Endodermal cell (in vitro differentiated cells): Measurements from ENCODE around the gene IFNG. TPM values are rescaled to one million over a fixed set of nuclear protein-coding genes. Genes with fewer than 3 reads are reported as not detected.

Experiments
- DNase-seq: peaks from one replicate; pipeline ENCODE4 v3.0.0-alpha.2; 2017
- H3K27ac ChIP-seq: 2 replicates; pipeline ENCODE4 v1.5.1; 2013; ENCODE audit warnings: mild to moderate bottlenecking, low read depth, low read length, moderate library complexity
- H3K27me3 ChIP-seq: 2 replicates; pipeline ENCODE4 v1.6.1; 2013; ENCODE audit warnings: mild to moderate bottlenecking, low read length, moderate library complexity; ENCODE audit not compliant: insufficient read depth, control insufficient read depth, poor library complexity, severe bottlenecking
- H3K36me3 ChIP-seq: 2 replicates; pipeline ENCODE4 v1.7.0; 2013; ENCODE audit warnings: mild to moderate bottlenecking, low read length, moderate library complexity; ENCODE audit not compliant: control insufficient read depth, insufficient read depth
- H3K4me1 ChIP-seq: one replicate; pipeline ENCODE4 v1.7.0; 2013; ENCODE audit warnings: low read length; ENCODE audit not compliant: control insufficient read depth, insufficient read depth
- H3K4me3 ChIP-seq: 2 replicates; pipeline ENCODE4 v1.5.1; 2013; ENCODE audit warnings: mild to moderate bottlenecking, low read length, moderate library complexity
- H3K9ac ChIP-seq: 2 replicates; pipeline ENCODE4 v1.6.1; 2013; ENCODE audit warnings: mild to moderate bottlenecking, low read length, moderate library complexity; ENCODE audit not compliant: poor library complexity, severe bottlenecking; ENCODE audit errors: extremely low read depth
- H3K9me3 ChIP-seq: 2 replicates; pipeline ENCODE4 v1.6.1; 2013; ENCODE audit warnings: mild to moderate bottlenecking, low read length, moderate library complexity; ENCODE audit not compliant: control insufficient read depth
- H3K27ac Mint-ChIP-seq: 2 replicates; pipeline ENCODE4 v1.8.0; 2020; ENCODE audit warnings: mixed read lengths
- H3K27me3 Mint-ChIP-seq: 2 replicates; pipeline ENCODE4 v1.8.0; 2021; ENCODE audit warnings: mild to moderate bottlenecking, mixed read lengths; ENCODE audit not compliant: insufficient read depth
- H3K36me3 Mint-ChIP-seq: 2 replicates; pipeline ENCODE4 v1.8.0; 2020; ENCODE audit warnings: low read depth, mixed read lengths
- H3K4me1 Mint-ChIP-seq: 2 replicates; pipeline ENCODE4 v1.8.0; 2020; ENCODE audit warnings: mixed read lengths
- H3K4me3 Mint-ChIP-seq: 2 replicates; pipeline ENCODE4 v1.8.0; 2020; ENCODE audit warnings: mild to moderate bottlenecking, moderate library complexity, mixed read lengths
- H3K9me3 Mint-ChIP-seq: 2 replicates; pipeline ENCODE4 v1.8.0; 2020; ENCODE audit warnings: mild to moderate bottlenecking, mixed read lengths
- CTCF ChIP-seq: fragments of 200-600 bp; sonication (generic); conservative IDR thresholded peaks from 2 replicates; pipeline ENCODE4 v1.5.0; 2021; ENCODE audit warnings: antibody characterized with exemption, mild to moderate bottlenecking
- WGBS, 2 experiments: methylation state at CpG; one replicate each; pipeline versions ENCODE4 v1.1.5 to v1.1.7; 2013; ENCODE audit warnings: missing lambda C conversion rate in 2 of 2, mixed read lengths in 1 of 2; ENCODE audit not compliant: insufficient coverage in 1 of 2, insufficient read length in 1 of 2; 5-methylcytosine and 5-hydroxymethylcytosine counted together
- total RNA-seq, 2 donors: library from RNA; stranded (reverse); fragmentation: NEBNext Ultra II Directional in 1 of 2; extraction: Animal tissue kit (Norgen Biotek cat#: 25700) in 1 of 2; gene quantifications; 2 replicates in 1 of 2; 3 replicates in 1 of 2; pipeline ENCODE4 v1.2.1, GENCODE V29; 2021

The IFNG gene
- total RNA-seq, 2 donors from 2014 or later = not detected

DNA sequence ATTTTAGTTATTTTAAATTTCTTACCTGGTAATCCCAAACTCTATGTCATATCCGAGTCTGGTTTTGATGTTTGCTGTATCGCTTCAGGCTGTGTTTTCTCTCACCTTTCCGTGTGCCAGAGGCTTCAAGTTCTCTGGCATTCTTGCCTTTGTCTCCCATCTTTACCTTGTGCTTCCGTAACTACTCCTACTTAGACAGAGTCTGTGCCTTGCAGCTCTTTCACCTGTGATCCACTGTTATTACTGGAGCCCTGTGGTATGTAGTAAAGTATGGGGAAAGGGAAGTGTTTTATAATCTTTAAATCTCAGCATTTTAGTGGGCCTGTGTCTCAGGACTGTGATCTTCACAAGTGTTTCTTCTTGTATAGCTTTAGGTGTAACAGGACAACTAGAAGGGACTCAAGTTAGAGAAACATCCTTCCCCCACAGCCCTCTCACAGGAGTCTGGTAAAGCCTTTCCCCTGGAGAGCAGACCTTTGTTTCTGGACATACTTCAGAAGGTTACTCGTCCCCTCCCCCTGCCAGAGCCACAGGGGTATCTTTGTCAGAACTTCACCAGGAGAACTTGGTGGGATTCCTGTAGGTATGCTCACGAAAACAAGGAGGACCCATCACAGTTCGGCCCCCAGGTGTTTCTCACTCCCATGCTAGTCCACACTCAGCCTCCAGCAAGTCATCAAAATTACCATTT lies 11.1 kb downstream of the IFNG start:
- H3K9me3 Mint-ChIP-seq = no peaks in the 10 kb centered on the region
- Histone ChIP-seq H3K36me3 (no peaks in the 10 kb centered on the region), H3K4me3 (no peak overlapping the region), H3K4me1 (peaks cover 15% of the 10 kb centered on the region), H3K27ac (no peak overlapping the region), H3K9me3 (no peaks in the 10 kb centered on the region), H3K27me3 (peaks cover 24% of the 10 kb centered on the region), H3K9ac (no peak overlapping the region)
- no peak for TF ChIP-seq CTCF
- WGBS, 2 experiments = 81 to 84% methylated on average over 4 to 7 of the region's 7 CpGs
- H3K36me3 Mint-ChIP-seq = no peaks in the 10 kb centered on the region
- peak; percentile 64 for DNase-seq
- H3K27ac Mint-ChIP-seq = no peak overlapping the region
- H3K4me1 Mint-ChIP-seq = peaks cover 18% of the 10 kb centered on the region
- H3K27me3 Mint-ChIP-seq = peaks cover 37% of the 10 kb centered on the region
- H3K4me3 Mint-ChIP-seq = no peak overlapping the region

GRCh38 chr12:68140556-68140955 lies 19.0 kb downstream of the IFNG start:
- H3K36me3 Mint-ChIP-seq = no peaks in the 10 kb centered on the region
- no peak for TF ChIP-seq CTCF
- no peak overlapping the region for H3K9ac ChIP-seq
- no peaks in the 10 kb centered on the region for H3K9me3 ChIP-seq
- H3K4me1 ChIP-seq = no peaks in the 10 kb centered on the region
- peaks cover 79% of the 10 kb centered on the region for H3K27me3 ChIP-seq
- no peak overlapping the region for H3K4me3 ChIP-seq
- no peaks in the 10 kb centered on the region for H3K9me3 Mint-ChIP-seq
- no peak overlapping the region for H3K27ac Mint-ChIP-seq
- no peak overlapping the region for H3K4me3 Mint-ChIP-seq
- peaks cover 72% of the 10 kb centered on the region for H3K27me3 Mint-ChIP-seq
- no peak for DNase-seq
- peaks cover 26% of the 10 kb centered on the region for H3K4me1 Mint-ChIP-seq
- H3K27ac ChIP-seq = no peak overlapping the region
- no peaks in the 10 kb centered on the region for H3K36me3 ChIP-seq

DNA sequence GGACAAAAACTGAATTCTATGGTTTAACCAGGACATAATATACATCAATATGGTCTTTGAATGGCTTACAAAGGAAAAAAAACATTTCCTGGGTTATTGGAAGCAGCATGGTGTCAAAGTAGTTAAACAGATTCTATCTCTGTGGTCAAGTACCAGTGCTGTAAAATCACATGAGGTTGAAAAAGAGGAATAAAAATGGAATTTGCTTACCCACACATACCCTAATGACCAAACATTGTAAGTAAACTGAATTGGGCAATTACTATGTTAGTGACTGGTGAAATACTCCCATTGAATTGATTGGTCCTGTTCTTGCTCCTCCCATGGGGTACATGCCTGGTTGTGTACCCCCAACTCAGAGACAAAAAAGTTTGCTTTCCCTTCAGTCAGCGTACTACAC lies 19.6 kb downstream of the IFNG start:
- Mint-ChIP-seq H3K9me3 (no peaks in the 10 kb centered on the region), H3K27me3 (peaks cover 69% of the 10 kb centered on the region), H3K4me3 (no peak overlapping the region), H3K36me3 (no peaks in the 10 kb centered on the region), H3K4me1 (peaks cover 26% of the 10 kb centered on the region), H3K27ac (no peak overlapping the region)
- H3K4me3 ChIP-seq = no peak overlapping the region
- DNase-seq = no peak
- H3K4me1 ChIP-seq = no peaks in the 10 kb centered on the region
- no peak overlapping the region for H3K9ac ChIP-seq
- H3K36me3 ChIP-seq = no peaks in the 10 kb centered on the region
- peaks cover 77% of the 10 kb centered on the region for H3K27me3 ChIP-seq
- H3K27ac ChIP-seq = no peak overlapping the region
- H3K9me3 ChIP-seq = no peaks in the 10 kb centered on the region
- TF ChIP-seq CTCF = no peak
- 97% methylated on average over 1 of the region's 1 CpG; no CpG with 5 or more reads in 1 of the 2 experiments for WGBS, 2 experiments
